ENCODE data around the gene MAPK14.
"Not testable (repeated sequence)": the region's sequence is repeated elsewhere in the genome, so short reads cannot be mapped to it uniquely, and the experiment has no call there.

The MAPK14 gene

DNA sequence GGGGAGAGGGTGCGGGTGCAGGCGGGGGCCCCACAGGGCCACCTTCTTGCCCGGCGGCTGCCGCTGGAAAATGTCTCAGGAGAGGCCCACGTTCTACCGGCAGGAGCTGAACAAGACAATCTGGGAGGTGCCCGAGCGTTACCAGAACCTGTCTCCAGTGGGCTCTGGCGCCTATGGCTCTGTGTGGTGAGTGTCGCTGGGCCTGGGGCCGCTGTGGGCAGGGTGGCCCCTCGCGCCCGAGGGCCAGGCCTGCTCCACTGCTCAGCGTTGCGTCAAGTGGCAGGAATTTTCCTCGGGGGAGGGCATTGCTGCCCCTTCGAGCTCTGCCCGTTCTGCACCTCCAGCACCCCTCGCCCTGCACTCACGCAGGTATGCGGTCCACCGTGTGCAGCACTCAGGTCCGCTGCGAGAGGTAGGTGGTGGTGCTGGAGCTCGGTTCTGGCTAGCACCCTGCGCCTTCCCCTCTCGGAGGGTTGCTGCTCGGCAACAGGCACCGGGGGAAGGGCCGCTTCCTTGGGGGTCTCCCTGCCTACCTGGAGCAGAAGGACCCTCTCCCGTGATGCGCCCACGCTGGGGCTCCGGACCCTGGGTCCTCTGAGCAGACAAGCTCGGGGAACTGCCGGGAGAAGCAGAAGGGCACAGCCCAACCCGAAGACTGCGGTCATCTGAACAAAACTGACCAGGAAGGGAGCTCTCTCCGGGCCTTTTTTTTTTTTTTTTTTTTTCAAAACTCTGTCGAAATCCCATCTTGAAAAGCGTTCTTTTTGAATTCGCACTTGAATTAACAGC is 674 bp downstream of the MAPK14 start:
- DNase-seq, result peak; percentile 31
- peaks cover 45% of the 10 kb centered on the region for H3K4me1 Mint-ChIP-seq
- peaks cover 12% of the 10 kb centered on the region for H3K36me3 Mint-ChIP-seq (ENCODE audit: low read depth)

DNA sequence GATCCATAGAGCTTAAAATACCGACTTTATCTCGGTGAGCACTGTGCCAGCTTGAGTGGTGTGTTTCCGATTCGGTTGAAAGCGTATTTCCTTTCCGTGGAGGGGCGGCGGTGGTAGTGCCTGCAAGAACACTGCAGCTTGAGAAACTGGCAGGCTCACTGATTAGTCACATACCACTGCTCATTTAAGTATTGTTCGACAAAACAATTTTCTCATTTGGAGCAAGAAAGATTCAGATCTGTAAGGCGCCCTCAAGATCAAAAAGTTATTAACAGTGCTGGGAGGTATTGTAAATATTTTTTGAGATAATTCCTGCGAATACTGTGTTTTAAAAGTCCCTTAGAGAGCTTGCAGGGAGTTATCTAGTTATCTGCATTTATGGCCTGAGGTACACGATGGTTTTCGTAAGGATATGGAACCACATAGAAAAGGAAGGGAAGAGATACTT is 1.3 kb downstream of the MAPK14 start:
- peaks cover 49% of the 10 kb centered on the region for H3K4me1 Mint-ChIP-seq
- peaks cover 14% of the 10 kb centered on the region for H3K27me3 Mint-ChIP-seq
- H3K27ac Mint-ChIP-seq, result peak overlapping the region; percentile 98
- DNase-seq (peak; percentile 73), ATAC-seq (peak; percentile 61)
- no peaks in the 10 kb centered on the region for H3K9me3 Mint-ChIP-seq
- peak overlapping the region; percentile 96 for H3K4me3 Mint-ChIP-seq
- H3K36me3 Mint-ChIP-seq (ENCODE audit: low read depth), result peaks cover 12% of the 10 kb centered on the region

More for the DNA sequence above, 674 bp downstream of the MAPK14 start:
- no peaks in the 10 kb centered on the region for H3K9me3 Mint-ChIP-seq
- H3K27me3 Mint-ChIP-seq, result peaks cover 19% of the 10 kb centered on the region
- peak overlapping the region; percentile 98 for H3K27ac Mint-ChIP-seq
- H3K4me3 Mint-ChIP-seq, result peak overlapping the region; percentile 96
- peak; percentile 27 for ATAC-seq

DNA sequence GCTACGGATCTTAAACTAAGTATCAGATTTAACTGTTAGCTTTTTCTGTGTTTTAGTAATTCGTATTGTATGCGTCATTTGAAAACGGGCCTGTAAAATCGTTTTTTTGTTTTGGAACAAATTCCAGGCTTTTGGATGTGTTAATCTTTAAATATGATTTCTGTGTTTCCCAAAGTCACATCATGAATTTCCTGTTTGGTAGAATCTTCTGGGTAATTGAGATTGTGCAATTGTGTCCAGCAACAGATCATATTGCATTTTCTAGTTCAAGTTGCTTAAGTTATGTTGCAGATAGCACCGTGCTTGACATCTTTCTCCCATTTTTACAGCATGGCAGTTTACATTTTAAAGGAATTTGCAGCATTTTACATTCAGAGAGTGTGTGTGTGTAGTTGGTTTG is 1.9 kb downstream of the MAPK14 start:
- no peak for ATAC-seq
- DNase-seq, result no peak
- Mint-ChIP-seq H3K27ac (peak overlapping the region; percentile 98), H3K4me3 (peak overlapping the region; percentile 96), H3K4me1 (peaks cover 52% of the 10 kb centered on the region), H3K36me3 (ENCODE audit: low read depth) (peaks cover 14% of the 10 kb centered on the region), H3K9me3 (no peaks in the 10 kb centered on the region), H3K27me3 (peaks cover 11% of the 10 kb centered on the region)

DNA sequence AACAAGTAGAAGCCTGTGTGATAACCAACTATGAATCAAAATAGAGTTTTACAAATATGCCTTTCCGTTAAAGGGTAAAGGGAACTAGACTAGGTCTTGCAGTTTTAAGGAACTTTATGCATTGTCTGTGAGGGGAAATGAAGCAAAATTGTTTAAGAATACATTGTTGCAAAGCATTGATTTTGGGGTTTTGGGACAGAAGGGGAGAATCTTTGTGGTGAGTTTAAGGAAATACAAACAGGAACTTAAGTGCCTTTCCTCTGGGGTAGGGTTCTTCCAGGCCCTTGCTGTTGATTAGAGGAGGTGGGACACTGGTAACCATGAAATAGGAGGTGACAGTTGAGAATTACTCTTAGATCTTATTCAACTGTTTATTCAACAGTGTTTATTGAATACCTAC is 4.7 kb downstream of the MAPK14 start:
- ATAC-seq, result no peak
- no peak overlapping the region for H3K4me3 Mint-ChIP-seq
- H3K27me3 Mint-ChIP-seq, result no peaks in the 10 kb centered on the region

DNA sequence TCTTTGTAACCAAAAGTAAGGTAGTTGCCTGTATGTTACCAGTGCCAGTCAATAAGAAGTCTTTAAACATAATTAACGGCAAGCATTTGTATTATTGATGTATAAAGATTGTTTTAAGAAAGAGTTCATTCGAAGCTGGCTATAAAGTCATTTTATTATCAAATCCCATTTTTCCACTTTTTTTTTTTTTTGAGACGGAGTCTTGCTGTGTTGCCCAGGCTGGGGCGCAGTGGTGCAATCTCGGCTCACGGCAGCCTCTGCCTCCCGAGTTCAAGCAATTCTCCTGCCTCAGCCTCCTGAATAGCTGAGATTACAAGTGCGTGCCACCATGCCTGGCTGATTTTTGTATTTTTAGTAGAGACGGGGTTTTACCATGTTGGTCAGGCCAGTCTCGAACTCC is 5.5 kb downstream of the MAPK14 start:
- DNase-seq, H3K27me3 Mint-ChIP-seq, H3K4me3 Mint-ChIP-seq, H3K9me3 Mint-ChIP-seq, ATAC-seq: not testable (repeated sequence)
- H3K4me1 Mint-ChIP-seq, result peaks cover 67% of the 10 kb centered on the region
- H3K27ac Mint-ChIP-seq, result peak overlapping the region; percentile 26
- peaks cover 16% of the 10 kb centered on the region for H3K36me3 Mint-ChIP-seq (ENCODE audit: low read depth)

More for the DNA sequence above, 4.7 kb downstream of the MAPK14 start:
- peaks cover 16% of the 10 kb centered on the region for H3K36me3 Mint-ChIP-seq (ENCODE audit: low read depth)
- DNase-seq, result no peak
- no peaks in the 10 kb centered on the region for H3K9me3 Mint-ChIP-seq
- H3K27ac Mint-ChIP-seq, result no peak overlapping the region
- peaks cover 62% of the 10 kb centered on the region for H3K4me1 Mint-ChIP-seq

DNA sequence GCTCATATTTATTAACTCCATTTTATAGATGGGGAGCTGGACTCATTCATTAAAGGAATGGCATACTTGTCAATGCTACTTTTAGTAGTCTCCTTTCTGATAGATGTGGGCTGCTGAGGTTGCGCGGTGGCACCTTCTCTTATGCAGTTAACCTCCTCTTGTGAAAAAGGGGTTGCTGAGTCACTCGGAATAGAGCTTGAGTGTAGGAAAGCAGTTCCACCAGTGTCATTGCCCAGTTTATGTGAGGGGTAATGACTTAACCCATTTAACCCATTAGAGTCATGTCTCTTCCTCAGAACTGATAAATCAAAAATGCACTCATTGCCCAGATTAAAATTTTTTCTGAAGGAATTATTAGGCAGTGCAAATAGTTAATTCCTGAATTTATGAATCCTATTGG is 6.3 kb downstream of the MAPK14 start:
- H3K36me3 Mint-ChIP-seq (ENCODE audit: low read depth), result peaks cover 13% of the 10 kb centered on the region
- peak; percentile 35 for DNase-seq
- H3K27me3 Mint-ChIP-seq, result no peaks in the 10 kb centered on the region
- ATAC-seq, result peak; percentile 96
- peak overlapping the region; percentile 3 for H3K4me3 Mint-ChIP-seq
- peaks cover 72% of the 10 kb centered on the region for H3K4me1 Mint-ChIP-seq
- no peaks in the 10 kb centered on the region for H3K9me3 Mint-ChIP-seq
- no peak overlapping the region for H3K27ac Mint-ChIP-seq

DNA sequence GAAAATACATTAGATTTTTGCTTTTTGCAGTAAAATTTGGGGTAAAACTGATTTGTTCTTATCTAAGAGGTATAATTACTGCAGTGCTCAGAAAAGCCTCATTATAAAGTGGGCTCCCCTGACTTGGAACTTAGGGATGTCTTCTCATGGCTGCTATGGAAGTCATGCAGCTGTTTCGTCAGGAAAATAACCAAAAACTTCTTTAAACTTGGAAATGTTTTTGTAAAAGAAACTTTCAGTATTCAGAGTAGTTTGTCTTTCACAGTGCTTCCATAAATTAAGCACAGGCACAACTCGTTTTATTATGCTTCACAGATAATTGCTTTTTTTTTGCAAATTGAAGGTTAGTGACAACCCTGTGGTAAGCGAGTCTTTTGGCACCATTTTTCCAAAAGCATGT is 6.8 kb downstream of the MAPK14 start:
- DNase-seq (no peak), ATAC-seq (no peak)
- H3K9me3 Mint-ChIP-seq, result no peaks in the 10 kb centered on the region
- H3K27me3 Mint-ChIP-seq, result no peaks in the 10 kb centered on the region
- H3K4me1 Mint-ChIP-seq, result peaks cover 74% of the 10 kb centered on the region
- no peak overlapping the region for H3K4me3 Mint-ChIP-seq
- no peak overlapping the region for H3K27ac Mint-ChIP-seq
- peaks cover 11% of the 10 kb centered on the region for H3K36me3 Mint-ChIP-seq (ENCODE audit: low read depth)

DNA sequence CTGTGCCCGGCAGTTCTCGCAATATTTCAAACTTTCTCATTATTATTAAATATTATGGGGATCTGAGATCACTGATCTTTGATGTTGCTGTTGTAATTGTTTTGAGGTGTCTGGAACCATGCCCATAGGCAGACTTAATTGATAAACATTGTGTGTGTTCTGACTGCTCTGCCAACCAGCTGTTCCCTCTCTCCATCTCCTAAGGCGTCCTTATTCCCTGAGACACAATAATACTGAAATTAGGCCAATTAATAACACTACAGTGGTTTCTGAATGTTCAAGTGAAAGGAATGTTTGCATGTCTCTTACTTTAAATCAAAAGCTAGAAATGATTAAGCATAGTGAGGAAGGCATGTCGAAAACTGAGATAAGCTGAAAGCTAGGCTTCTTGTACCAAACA is 7.6 kb downstream of the MAPK14 start:
- no peak for ATAC-seq
- H3K4me1 Mint-ChIP-seq, result peaks cover 73% of the 10 kb centered on the region

DNA sequence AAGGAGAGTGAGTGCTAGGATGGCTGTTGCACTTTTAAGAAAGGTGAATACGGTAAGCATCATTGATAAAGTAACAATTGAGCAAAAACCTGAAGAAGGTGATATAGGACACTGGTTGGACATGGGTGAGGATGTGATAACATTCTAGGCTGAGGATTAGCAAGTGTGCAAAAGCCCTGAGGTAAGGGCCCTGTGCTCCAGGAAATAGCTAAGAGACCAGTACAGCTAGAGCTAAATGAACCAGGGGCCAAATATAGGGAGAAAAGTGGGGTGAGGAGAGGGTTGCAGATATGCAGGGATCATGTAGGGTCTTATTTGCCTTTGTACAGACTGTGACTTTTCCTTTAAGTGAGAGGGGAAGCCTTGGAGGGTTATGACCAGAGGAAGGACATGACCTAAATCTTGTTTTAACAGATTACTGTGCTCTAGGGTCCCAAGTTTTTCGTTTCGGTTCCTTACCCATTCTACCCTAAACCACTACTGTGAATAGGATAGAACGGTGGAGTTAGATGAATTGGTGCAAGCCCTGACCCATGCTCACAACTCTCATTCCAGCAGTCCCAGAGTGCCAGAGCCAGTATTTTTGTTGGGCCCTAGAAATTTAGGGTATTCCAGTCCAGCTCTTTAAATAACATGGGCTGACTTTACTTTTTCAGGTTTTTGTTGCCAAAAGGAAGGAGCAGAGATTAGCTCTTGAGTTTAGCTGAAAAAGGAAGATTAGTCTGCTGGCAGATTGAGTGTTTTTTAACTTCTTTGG is 10.7 kb downstream of the MAPK14 start:
- Mint-ChIP-seq H3K4me1 (peaks cover 66% of the 10 kb centered on the region), H3K9me3 (no peaks in the 10 kb centered on the region), H3K36me3 (ENCODE audit: low read depth) (peaks cover 6% of the 10 kb centered on the region), H3K4me3 (no peak overlapping the region), H3K27me3 (no peaks in the 10 kb centered on the region), H3K27ac (peak overlapping the region; percentile 7)
- ATAC-seq, result no peak
- no peak for DNase-seq

More for the DNA sequence above, 7.6 kb downstream of the MAPK14 start:
- no peaks in the 10 kb centered on the region for H3K9me3 Mint-ChIP-seq
- peak overlapping the region; percentile 1 for H3K27ac Mint-ChIP-seq
- H3K36me3 Mint-ChIP-seq (ENCODE audit: low read depth), result peaks cover 11% of the 10 kb centered on the region
- DNase-seq, result no peak
- no peak overlapping the region for H3K4me3 Mint-ChIP-seq
- H3K27me3 Mint-ChIP-seq, result no peaks in the 10 kb centered on the region

DNA sequence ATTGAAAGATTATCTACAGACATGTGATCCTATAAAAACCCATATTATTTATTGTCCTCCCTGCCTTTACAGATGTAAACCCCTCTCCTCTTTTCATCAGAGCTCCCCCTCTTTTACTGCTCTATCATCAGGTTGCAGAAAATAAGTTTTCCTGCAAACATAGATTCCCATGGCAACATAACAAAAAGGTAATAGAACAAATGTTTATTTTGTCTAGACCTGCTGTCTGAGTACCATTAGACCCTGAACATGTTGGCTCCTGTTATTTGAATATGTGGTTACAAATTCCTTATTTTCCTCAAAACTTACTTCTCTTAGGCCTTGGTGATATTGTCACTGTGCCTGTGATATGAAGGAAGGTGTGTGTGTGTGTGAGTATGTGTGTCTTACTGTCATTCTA is 11.5 kb downstream of the MAPK14 start:
- no peak overlapping the region for H3K4me3 Mint-ChIP-seq
- no peaks in the 10 kb centered on the region for H3K27me3 Mint-ChIP-seq
- no peak for ATAC-seq
- H3K9me3 Mint-ChIP-seq, result no peaks in the 10 kb centered on the region
- peaks cover 60% of the 10 kb centered on the region for H3K4me1 Mint-ChIP-seq
- peaks cover 7% of the 10 kb centered on the region for H3K36me3 Mint-ChIP-seq (ENCODE audit: low read depth)
- H3K27ac Mint-ChIP-seq, result no peak overlapping the region
- DNase-seq, result no peak

DNA sequence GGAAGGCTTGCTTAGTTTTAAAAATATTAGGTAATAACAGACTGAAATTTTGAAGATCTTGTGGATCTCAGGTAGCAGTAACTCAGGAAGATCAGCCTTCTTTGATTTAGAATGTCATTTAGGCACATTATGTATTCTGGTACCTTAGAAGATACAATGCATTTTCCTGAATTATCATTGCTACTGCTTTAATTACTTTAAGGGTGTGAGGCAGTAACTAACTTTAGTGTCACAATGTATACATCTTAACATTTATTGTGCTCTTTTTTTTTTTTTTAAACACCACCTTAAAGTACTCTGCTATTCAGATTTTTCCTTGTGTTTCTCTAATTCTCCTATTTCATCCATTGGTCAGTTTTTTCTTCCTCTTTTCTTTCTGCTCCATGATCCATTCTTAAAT is 13.3 kb downstream of the MAPK14 start:
- H3K9me3 Mint-ChIP-seq, result no peaks in the 10 kb centered on the region
- DNase-seq (no peak), ATAC-seq (no peak)
- no peaks in the 10 kb centered on the region for H3K27me3 Mint-ChIP-seq
- H3K27ac Mint-ChIP-seq, result no peak overlapping the region
- no peak overlapping the region for H3K4me3 Mint-ChIP-seq
- peaks cover 48% of the 10 kb centered on the region for H3K4me1 Mint-ChIP-seq
- H3K36me3 Mint-ChIP-seq (ENCODE audit: low read depth), result peaks cover 13% of the 10 kb centered on the region

DNA sequence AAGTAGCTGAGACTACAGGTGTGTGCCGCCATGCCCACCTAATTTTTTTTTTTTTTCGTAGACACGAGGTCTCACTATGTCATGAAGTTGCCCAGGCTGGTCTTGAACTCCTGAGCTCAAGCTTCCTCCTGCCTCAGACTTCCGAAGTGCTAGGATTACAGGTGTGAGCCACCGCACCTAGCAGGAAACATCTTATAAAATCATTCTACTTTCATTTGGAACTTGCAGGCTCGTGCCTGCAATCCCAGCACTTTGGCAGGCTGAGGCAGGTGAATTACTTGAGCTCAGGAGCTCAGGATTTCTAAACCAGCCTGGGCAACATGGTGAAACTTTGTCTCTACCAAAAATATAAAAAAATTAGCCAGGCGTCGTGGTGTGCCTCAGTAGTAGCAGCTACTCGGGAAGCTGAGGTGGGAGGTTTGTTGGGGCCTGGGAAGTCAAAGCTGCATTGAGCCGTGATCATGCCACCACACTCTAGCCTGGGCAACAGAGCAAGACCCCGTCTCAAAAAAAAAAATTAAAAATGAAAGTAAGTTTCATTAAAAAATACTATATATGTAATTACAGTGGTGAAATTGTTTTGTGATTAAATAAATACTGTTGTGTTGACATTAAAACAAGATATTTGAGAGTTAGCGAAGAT is 15.1 kb downstream of the MAPK14 start:
- H3K9me3 Mint-ChIP-seq, result no peaks in the 10 kb centered on the region
- no peak overlapping the region for H3K4me3 Mint-ChIP-seq
- H3K36me3 Mint-ChIP-seq (ENCODE audit: low read depth), result peaks cover 11% of the 10 kb centered on the region
- DNase-seq, result no peak
- peaks cover 46% of the 10 kb centered on the region for H3K4me1 Mint-ChIP-seq
- H3K27me3 Mint-ChIP-seq, result no peaks in the 10 kb centered on the region
- no peak overlapping the region for H3K27ac Mint-ChIP-seq
- no peak for ATAC-seq

DNA sequence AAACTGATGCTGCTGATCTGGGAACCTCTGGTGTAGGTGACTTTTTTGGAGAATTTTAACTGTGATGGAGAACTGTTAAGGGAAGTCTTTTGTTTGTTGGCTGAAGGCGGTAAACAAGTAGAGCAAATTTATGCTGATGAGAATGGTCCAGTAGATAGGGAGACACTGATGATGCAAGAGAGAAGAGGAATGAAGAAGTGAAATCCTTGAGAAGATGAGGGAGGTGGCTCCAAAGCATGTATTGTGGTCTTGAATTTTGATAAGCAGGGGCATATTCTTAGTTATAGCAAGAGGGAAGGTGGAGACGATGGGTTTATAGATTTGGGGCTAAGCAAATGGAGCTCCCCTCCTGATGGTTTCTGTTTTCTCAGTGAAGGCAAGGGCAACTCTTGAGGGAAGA is 22.0 kb downstream of the MAPK14 start:
- H3K27me3 Mint-ChIP-seq, result no peaks in the 10 kb centered on the region
- no peak for ATAC-seq
- H3K4me1 Mint-ChIP-seq, result peaks cover 7% of the 10 kb centered on the region
- no peak overlapping the region for H3K27ac Mint-ChIP-seq
- H3K9me3 Mint-ChIP-seq, result no peaks in the 10 kb centered on the region
- no peak for DNase-seq
- H3K4me3 Mint-ChIP-seq, result no peak overlapping the region
- H3K36me3 Mint-ChIP-seq (ENCODE audit: low read depth), result peaks cover 4% of the 10 kb centered on the region

DNA sequence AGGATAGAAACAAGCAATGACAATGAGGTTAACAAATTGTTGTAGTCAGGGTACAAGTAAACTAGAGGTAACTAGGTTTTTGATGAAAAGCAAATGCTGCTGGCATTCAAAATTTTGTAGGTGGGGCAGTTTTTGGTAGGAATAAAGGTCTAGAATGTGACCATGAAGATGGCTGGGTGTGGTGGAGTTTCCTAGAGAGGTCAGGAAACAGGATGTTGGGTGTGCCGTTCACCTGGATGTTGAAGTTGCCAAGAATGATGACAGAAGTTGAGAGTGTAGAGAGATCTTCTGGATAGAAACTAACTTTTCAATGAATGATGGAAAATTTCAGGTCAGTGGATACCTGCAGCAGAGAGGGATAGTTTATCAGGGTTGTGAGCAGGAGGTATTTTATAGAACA is 22.7 kb downstream of the MAPK14 start:
- Mint-ChIP-seq H3K9me3 (no peaks in the 10 kb centered on the region), H3K27me3 (no peaks in the 10 kb centered on the region), H3K27ac (no peak overlapping the region), H3K4me3 (no peak overlapping the region), H3K36me3 (ENCODE audit: low read depth) (peaks cover 3% of the 10 kb centered on the region), H3K4me1 (peaks cover 9% of the 10 kb centered on the region)
- DNase-seq, result no peak
- no peak for ATAC-seq

Data from activated naive CD8-positive, alpha-beta T cell treated with anti-CD3 and anti-CD28 coated beads, Interleukin-2, amount 50 U/mL, for 24 hours (primary cell).